ENCODE measurements around the gene LRPPRC.
"Not testable (repeated sequence)": the region's sequence is repeated elsewhere in the genome, so short reads cannot be mapped to it uniquely, and the experiment has no call there.

LRPPRC gene

DNA sequence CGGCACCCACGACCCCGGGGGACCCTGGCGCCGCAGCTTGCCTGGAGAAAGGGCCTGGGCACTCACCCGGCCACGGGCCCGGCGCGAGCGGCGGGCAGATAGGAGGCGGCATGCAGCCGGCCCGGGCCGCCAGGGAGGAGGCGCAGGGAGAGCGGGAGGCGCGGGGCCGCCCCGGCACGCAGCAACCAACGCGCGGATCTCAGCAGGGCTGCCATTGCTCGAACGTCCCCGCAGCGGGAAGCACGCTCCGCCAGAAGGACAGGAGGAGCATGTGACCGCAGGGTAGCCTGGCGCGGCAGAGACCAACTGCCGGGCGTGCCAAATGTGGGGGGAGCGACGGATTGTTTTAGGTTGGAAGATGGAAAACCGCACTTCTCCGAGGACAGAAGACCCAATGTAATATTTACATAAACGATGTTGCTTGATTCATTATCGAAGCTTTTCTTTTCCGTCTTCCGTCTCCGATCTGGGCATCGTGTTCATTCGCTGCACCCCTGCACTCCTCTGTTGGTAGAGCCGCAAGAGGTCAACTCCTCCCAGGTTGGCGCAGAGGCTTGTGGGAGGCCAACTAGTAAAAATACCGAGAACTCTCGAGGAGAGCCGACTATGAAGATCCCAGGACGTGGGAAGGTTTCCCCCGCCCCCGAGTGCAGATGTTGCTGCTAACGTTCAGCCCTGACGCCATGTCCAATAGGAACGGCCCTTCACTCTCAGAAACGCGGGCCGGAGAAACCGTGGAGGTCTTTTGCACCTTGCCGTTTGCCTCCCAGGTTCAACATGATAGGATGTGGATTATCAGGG, at the start of gene LRPPRC:
Gene LRPPRC, minus strand, starts transcription at position 257 of the 801 bp plus-strand sequence. Its CDS starts 42 bp downstream, at position 215.
- DNase-seq (ENCODE audit: low spot score) (peak; percentile 92), FAIRE-seq (peak; percentile 78)

DNA sequence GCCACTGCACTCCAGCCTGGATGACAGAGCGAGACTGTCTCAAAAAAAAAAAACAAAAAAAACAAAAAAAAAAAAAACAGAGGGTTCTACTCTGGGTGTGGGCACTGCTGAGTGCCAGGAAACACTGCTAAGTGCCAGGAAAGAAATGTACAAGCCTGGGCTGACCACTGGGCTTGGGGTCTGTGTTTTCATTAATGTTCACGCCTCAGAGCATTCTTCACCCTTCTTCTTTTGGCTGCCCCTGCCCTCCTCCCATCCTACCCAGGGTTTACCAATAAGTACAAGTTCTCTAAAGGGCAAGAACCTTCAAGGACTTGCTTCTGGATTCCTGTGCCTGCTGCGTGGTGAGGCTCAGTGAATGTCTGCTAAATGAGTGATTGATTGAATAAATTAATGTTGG, 49.3 kb upstream of the LRPPRC start:
- no peak for FAIRE-seq
- no peak for DNase-seq (ENCODE audit: low spot score)

DNA sequence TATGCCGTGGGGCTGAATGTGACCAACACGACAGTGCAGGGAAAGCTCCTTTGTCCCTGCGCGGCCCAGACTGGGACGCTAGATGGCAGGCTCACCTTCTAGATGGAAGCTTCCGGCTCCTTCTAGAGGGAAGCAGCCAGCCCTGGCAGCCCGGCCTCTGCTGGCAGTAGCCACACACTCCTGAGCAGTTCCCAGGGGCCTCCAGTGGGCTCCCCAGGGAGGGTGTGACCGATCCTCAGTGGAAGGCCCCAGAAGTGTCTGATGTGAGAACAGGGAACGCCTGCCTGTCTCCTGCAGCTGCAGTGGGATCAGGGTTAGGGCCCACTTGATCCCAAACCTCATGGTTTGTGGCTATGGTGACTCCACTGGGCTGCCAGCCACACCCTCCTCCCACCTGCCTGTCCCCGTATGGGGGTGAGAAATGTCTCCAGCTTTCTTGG, 48.5 kb upstream of the LRPPRC start:
- FAIRE-seq: no peak
- peak; percentile 73 for DNase-seq (ENCODE audit: low spot score)

DNA sequence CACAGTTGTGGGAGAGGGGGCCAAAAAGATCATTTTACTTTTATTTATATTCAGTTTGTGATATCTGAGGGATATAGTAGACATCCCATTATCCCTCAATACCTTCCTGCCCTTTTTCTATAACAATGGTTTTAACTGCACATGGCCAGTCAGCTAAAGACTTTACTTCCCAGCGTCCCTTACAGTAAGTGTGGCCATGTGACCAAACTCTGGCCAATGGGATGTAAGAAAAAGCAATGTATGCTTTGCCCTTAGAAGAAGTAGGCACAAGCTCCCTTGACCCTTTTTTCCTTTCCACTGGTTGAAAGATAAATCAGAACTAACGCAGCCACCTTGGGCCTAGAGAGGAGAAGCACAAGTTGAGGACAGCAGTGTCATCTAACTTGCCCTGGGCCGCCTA, 44.6 kb upstream of the LRPPRC start:
- FAIRE-seq (no peak), DNase-seq (ENCODE audit: low spot score) (no peak)

DNA sequence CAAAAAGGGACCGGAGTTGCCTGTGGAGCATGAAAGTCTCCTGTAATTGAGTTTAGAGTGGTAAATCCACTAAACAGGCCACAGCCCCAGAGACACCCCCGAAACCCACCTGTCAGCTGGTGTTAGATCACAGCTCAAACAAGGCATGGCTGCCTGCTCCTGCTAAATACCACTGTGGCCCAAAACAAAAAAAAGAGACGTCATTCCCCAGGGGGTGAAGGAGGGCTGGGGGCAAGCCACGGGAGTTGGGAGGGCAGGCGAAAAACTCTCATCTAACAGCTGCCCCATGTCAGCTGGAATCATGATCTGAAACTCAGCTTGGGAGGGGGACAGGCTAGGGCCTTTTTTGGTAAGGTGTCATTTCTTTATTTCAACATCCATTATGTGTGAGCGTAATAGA, 42.5 kb upstream of the LRPPRC start:
- FAIRE-seq (no peak), DNase-seq (ENCODE audit: low spot score) (no peak)

DNA sequence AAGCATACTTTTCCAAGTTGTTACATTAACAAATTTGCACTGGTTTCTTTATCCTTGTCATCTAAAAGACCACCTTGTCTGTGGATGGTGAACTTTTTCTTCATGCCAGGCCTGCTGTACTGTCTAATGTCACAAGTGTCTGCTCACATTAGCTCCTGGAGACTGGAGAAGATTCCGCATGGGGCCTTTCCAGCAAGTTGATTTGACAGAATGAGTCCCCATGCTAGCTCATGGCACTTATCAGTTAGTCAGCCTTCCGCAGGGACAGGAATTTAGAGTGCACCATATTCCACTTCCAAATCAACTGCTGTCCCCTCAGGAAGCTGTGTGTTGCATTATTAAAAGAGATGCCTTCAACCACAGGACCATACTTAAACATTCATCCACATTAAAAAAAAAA, 41.4 kb upstream of the LRPPRC start:
- FAIRE-seq (no peak), DNase-seq (ENCODE audit: low spot score) (no peak)

DNA sequence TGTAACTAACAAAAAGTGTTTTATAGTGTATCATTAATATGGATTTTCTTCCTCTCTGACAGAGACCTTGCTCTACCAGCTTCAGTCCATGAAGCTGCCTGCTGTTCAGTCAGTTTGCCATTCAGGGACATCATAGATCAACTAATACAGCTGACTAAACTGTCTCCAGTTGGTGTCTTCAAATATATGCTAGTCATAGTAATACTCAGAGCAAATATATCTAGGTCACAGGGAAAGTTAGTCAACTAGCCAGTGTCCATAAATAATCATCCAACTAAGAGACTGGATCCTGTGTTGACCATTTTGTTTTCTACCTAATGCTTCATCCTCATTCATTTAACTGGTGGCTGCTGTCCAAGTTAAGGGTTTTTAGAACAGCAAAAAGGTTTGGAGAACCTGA, 38.2 kb upstream of the LRPPRC start:
- DNase-seq (ENCODE audit: low spot score) (no peak), FAIRE-seq (no peak)

DNA sequence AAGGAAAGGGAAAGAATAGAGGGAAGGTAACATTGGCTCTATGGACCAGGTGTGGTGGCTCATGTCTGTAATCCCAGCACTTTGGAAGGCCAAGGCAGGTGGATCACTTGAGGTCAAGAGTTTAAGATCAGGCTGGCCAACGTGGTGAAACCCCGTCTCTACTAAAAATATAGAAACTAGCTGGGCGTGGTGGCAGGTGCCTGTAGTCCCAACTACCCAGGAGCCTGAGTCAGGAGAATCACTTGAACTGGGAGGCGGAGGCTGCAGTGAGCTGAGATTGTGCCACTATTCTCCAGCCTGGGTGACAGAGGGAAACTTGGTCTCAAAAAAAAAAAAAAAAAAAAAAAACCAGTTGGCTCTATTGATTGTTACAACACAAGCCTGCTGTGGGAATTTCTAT, 31.3 kb upstream of the LRPPRC start:
- not testable (repeated sequence) for FAIRE-seq; DNase-seq (ENCODE audit: low spot score)

DNA sequence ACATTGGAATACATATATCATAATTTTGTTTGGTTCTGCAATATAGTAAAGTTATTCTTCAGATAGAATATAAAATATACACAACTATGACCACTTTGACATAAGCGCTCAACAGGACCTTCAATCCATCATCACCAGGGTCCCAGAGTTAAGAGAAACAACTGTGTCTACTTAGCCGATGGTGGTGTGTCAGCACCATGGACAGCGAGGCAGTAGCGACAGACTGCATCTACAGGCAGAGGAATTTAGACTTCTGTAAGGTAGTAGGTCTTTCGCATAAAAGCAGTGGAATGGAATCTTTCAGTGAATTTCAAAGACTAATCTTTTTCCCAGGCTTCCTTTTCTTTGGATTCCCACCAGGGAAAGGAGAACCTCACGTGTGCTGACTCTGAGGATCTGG, 20.5 kb upstream of the LRPPRC start:
- DNase-seq (ENCODE audit: low spot score) (no peak), FAIRE-seq (no peak)

DNA sequence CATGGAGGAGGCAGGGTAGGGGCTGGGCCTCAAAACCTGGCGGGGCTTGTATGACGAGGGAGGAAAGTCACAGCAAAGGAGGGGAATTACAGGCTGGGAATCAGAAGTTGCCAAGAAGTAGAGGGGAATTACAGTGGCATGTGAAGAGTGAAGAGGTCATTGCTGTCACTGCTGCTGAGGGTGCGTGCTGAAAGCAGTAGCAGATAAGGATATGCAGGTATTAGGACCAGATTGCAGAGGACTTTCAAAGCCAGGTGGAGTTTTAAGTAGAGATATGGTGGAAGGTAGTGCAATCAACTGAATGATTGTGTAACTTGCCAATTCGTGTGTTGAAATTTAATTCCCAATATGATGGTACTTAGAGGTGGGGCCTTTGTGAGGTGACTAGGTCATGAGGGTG, 19.4 kb upstream of the LRPPRC start:
- DNase-seq (ENCODE audit: low spot score) (no peak), FAIRE-seq (no peak)

DNA sequence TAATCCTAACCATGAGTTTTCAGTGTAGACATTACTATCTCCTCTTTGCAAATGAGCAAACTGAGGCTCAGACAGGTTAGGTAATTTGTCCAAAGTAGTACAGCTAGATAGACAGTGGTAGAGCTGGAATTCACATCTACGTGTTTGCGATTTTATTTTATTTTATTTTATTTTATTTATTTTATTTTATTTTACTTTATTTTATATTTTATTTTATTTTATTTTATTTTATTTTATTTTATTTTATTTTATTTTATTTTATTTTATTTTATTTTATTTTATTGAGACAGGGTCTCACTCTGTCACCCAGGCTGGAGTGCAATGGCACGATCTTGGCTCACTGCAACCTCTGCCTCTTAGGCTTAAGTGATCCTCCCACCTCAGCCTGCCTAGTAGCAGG, 17.4 kb upstream of the LRPPRC start:
- not testable (repeated sequence) for DNase-seq (ENCODE audit: low spot score); FAIRE-seq

DNA sequence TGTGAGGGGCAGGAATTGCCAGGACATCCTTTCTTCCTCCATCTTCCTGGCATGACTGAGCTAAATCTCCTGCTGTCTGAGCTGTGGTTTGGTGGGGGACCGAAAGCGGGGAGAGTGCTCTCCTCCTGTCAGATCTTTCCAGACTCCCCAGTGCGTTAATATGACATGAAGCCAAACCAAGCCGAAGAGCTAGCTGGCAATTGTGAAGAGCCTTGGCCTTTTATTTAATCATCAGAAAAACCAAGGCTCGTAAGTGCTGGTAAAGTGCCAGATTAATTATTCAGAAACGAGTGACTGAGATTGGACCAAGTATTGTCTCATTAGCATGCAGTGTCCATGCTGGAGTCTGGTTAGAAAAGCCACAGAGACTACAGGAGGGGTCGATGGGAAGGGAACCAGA, 14.5 kb upstream of the LRPPRC start:
- DNase-seq (ENCODE audit: low spot score) (no peak), FAIRE-seq (no peak)

DNA sequence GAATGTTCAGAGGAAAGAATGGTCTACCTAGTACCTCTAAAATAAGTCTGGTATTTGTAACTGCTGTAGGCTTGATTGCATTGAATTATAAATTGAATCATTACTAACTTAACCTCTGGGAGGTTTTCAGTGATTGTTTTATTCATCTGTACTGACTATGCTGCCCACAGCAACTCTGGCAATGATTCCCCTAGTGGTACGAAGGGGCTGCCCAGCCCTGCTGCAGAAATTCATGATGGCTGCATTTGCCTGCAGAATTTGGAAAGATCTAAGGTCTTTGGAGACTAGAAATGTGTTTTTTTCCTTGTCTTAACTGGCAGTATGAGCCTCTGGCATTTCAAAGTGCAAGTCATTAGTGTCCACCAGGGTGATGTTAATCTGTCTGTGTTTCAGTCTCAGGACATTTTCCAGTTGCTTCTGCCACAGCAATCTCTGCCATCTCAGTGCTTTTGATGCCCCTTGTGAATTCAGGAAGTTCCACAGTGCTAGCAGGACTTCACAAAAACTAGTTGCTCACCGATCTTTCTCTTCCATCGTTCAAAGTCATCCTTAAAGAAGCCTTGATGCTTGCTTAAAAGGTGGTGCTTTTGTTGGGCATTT, 13.4 kb upstream of the LRPPRC start:
- DNase-seq (ENCODE audit: low spot score) (no peak), FAIRE-seq (no peak)

DNA sequence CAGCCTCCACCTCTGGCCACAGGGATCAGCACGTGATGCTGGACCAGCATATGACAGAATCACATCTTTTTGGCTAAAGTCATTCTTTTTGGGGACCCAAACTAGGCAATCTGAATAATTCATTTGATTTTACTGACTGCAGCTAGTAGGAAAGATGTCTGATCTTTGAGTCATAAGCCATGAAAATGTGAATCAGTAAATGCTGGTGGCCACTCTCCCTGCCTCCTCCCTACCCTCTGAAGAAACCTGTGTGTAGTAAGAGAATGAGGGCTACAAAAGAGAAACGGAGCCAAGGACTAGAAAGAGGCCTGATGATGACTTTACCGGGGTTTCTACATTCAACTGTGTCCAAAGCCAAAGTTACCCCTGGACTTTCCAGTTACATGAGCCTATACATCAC, 10.1 kb upstream of the LRPPRC start:
- DNase-seq (ENCODE audit: low spot score) (peak; percentile 37), FAIRE-seq (no peak)

DNA sequence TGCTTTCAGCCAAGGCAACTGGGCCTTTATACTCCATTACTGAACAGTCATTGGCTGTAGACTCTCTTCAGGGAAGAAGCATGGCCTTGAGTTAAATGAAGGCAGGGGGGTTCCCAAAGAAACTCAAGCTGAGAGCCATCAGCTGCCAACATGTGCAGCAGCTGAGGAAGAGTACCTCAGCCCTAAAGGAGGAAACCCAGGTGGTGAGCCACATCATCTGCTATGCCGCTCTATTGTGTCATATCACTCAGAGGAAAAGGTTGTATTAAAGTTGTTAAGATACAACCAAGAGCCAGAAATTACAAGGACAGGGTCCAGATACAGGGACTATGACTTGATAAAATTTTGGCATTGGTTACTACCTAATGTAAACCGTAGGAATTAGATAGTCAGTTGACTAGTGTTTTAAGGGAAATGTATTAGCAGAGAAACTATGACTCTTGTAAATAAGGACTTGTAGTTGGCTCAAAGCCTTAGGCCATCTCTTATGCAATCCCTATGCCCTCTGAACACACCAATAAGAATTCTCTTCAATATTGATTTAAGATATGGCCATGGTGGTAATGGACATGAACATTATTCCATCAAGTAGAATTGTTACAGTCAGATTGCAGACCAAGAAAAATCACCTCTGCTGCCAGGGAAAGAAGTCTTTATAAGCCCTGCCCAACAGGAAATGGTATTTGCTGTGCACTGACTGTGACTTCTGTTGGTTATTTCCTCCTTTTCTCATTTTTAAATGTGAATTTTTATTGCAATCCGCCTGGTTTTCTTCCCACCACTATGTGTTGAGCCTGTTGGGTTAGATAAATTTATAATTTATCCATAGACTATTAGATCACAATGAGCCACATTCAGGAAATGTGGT, 9.2 kb upstream of the LRPPRC start:
- FAIRE-seq (no peak), DNase-seq (ENCODE audit: low spot score) (no peak)

DNA sequence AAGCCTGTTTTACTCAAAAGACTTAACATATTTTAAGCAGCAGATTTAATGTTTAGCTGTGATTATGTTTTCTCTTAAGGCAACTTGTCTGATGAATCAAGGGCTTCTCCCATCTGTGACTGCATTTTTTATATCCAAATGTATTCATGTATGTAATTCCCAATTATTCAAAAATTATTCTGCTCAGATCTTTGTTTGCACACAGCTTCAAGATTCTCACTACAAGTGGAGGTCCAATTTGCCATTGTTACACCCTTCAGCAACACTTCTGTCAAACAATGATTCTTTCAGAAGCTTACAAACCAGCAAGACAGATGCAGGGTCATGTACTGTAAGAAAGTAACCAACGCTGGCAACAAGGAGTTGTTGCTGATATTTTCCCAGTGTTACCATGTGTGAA, 5.9 kb upstream of the LRPPRC start:
- DNase-seq (ENCODE audit: low spot score) (no peak), FAIRE-seq (no peak)

DNA sequence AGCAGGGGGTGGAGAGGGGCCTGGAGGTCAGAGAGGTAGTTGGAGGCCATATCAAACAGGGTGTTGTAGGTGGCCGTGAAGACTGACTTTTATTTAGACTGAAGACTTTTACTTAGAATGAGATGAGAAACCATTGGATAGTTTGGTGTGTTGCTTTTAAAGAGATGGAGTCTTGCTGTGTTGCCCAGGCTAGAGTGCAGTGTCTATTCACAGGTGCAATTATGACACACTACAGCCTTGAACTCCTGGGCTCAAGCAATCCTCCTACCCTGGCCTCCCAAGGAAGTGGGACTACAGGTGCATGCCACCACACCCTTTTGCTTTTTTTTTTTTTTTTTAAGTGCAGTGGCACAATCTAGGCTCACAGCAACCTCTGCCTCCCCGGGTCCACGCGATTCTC, 2.5 kb upstream of the LRPPRC start:
- DNase-seq (ENCODE audit: low spot score) (no peak), FAIRE-seq (no peak)

DNA sequence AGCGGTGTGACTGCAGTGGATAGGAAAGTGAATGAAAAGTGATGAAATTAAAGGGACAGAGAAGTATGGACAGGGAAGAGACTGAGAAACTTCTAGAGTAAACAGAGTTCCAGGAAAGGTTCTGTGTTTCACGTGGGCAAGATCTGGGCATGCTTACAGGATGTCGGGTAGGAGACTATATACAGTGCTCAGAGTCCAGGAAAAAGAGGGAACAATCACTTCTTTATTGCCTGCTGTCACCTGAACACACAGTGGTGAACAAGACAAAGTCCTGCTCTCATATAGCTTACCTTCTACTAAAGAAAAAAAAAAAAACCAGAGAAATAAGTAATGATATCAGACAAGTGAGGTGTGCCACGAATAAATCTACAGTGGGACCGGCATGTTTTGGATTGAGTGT, 2.4 kb downstream of the LRPPRC start:
- FAIRE-seq: no peak

DNA sequence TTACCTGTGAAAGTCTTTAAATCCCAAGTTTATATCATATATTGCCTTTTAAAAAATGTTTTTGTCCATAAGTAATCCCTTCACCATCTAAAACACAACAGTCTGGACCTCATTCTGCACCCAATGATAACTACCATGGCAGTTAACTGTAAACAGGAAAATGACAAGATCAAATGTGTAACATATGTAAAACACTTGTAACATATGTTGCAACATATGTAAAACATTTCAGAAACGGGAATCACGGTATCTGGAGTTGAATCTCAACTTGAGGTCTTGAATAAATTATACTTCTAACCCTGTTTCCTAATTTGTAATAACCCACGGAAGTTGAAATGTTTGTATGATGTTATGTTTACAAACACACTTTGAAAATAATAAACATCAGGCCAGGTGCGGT, 6.2 kb downstream of the LRPPRC start:
- FAIRE-seq (no peak), DNase-seq (ENCODE audit: low spot score) (no peak)

More for the DNA sequence above, 2.4 kb downstream of the LRPPRC start:
- no peak for DNase-seq (ENCODE audit: low spot score)

DNA sequence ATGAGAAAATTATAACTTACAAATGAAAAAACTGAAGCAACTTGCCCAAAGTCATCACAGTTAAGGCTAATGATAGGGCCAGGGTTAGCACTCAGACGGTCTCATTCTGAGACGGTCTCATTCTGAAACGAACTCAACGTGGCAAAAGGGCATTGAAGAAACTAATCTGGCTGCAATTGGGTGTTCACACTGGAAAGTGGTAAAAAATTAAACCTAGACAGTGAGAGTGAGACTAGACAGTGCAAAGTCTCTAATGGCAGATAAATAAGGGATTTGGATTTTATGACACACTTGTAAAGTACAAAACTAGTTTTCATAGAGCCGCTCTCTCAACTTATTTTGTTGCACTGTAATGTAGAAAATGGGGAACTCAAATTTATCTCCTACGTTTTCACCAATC, 9.2 kb downstream of the LRPPRC start:
- FAIRE-seq (no peak), DNase-seq (ENCODE audit: low spot score) (no peak)

DNA sequence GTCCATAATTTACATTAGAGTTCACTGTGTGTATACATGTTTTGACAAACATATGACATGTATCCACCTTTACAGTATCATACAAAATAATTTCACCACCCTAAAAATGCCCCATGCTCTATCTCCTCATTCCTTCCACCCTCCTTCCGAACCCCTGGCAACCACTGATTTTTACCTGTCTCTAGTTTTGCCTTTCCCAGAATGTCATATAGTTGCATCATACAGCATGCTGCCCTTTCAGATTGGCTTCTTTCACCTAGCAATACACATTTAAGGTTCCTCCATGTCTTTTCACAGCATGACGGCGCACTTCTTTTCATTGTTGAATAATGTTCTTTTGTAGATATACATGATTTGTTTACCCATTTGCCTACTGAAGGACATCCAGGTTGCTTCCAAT, 10.4 kb downstream of the LRPPRC start:
- DNase-seq (ENCODE audit: low spot score) (no peak), FAIRE-seq (no peak)

DNA sequence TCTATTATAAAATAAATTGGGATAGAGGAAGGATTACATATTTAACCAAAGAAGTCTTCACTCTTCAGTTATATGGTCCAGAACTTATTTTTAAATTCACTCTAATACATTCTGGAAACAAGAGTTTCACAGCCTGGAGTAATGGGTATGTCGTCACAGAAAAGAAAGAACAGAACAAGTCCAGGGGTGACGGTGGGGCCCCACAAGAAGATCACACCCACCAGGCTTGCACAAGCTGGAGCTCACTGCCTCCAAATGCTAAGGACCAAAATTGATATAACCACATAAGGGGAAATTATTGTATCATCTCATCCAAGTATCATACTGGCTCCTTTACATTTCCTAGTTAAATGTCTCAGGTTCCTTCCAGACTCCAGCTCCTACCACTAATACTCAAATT, 11.3 kb downstream of the LRPPRC start:
- DNase-seq (ENCODE audit: low spot score) (no peak), FAIRE-seq (no peak)
